Left lung (tissue), 10 donors: ENCODE measurements around the gene VWC2. TPM values are rescaled to one million over a fixed set of nuclear protein-coding genes. Genes with fewer than 3 reads are reported as not detected.

Experiments used
- ATAC-seq: fragments of 200-7000 bp; cut with Tn5 transposase; one replicate; pipeline ENCODE4 v1.9.1; 2020; ENCODE audit warnings: moderate library complexity
- DNase-seq, 4 donors: peaks; one replicate each; pipeline ENCODE4 v3.0.0-alpha.2; 2013 to 2020
- H3K27ac ChIP-seq, 2 donors: fragments of 200-600 bp; sonication (generic) in 1 of 2; one replicate each; pipeline versions ENCODE4 v1.5.0 to v1.8.0; 2020 to 2021
- H3K27me3 ChIP-seq, 2 donors: fragments of 200-600 bp; sonication (generic) in 1 of 2; one replicate each; pipeline versions ENCODE4 v1.5.0 to v1.8.0; 2020 to 2021
- H3K36me3 ChIP-seq, 2 donors: fragments of 200-600 bp; sonication (generic) in 1 of 2; one replicate each; pipeline versions ENCODE4 v1.5.0 to v1.8.0; 2020 to 2021
- H3K4me1 ChIP-seq, 2 donors: fragments of 200-600 bp; one replicate each; pipeline ENCODE4 v1.8.0; 2021
- H3K4me3 ChIP-seq, 2 donors: fragments of 200-600 bp; sonication (generic) in 1 of 2; one replicate each; pipeline versions ENCODE4 v1.5.0 to v1.8.0; 2020 to 2021; ENCODE audit warnings: mild to moderate bottlenecking in 1 of 2
- H3K9me3 ChIP-seq, 2 donors: fragments of 200-600 bp; sonication (generic) in 1 of 2; one replicate each; pipeline versions ENCODE4 v1.5.0 to v1.8.0; 2020 to 2021
- intact Hi-C, 2 donors: fragments of 100-400 bp; cut with DNase I; formaldehyde crosslinking; loops; one replicate each; pipeline versions ENCODE4 v1.11.2 to v1.14.2; 2022
- polyA plus RNA-seq, 6 donors: library from polyadenylated mRNA; unstranded; fragments of 120-200 nt; gene quantifications; one replicate each; pipeline ENCODE4 v1.2.1, GENCODE V29; 2013; ENCODE audit not compliant: insufficient read length in 6 of 6
- total RNA-seq, 2 donors: library from RNA; stranded (reverse); fragmentation: NEBNext Ultra II Directional; extraction: Animal tissue kit (Norgen Biotek cat#: 25700); gene quantifications; one replicate each; pipeline ENCODE4 v1.2.1, GENCODE V29; 2021
- TF ChIP-seq, protein P1 (sequence below), 2 donors: fragments of 200-600 bp; sonication (generic) in 1 of 2; IDR thresholded peaks; one replicate each; pipeline versions ENCODE4 v1.5.0 to v1.8.0; 2021; ENCODE audit warnings: antibody characterized with exemption in 2 of 2
- donor health status: DM: no; HTN: yes; CAD: no.
- donor health status: DM: no; HTN: no; CAD: no.

Gene VWC2
- total and polyA plus RNA-seq, 8 donors: 0.01 to 0.10 (median 0.02) TPM; not detected in 1

DNA sequence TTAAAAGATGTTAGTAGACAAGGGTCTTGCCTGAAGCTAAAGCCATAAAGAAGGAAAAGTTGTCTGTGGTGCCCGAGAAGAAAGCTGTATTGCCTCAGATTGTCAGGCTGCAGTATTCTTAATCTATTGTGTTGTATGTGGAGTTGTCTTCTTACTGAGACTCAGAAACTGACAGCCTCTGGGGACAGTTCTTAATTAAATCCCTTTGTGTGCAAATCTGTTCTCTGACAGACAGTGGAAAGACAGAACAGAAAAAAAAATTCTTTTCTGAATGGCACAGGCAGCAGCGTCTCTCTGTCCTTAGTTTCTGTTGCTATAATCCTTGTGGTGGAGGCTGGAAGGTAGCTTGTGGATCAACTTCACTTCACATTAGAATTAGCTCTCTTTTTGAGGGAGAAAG, 16.8 kb downstream of the VWC2 start:
- no peaks in the 10 kb centered on the region for H3K4me1 ChIP-seq
- intact Hi-C loops: no loop called here
- no peak overlapping the region for H3K27ac ChIP-seq

GRCh38 chr7:49791088-49791741, 17.8 kb downstream of the VWC2 start:
- no peaks in the 10 kb centered on the region for H3K27me3 ChIP-seq
- no peaks in the 10 kb centered on the region for H3K36me3 ChIP-seq
- H3K4me3 ChIP-seq: no peak overlapping the region
- TF ChIP-seq, protein P1, sequence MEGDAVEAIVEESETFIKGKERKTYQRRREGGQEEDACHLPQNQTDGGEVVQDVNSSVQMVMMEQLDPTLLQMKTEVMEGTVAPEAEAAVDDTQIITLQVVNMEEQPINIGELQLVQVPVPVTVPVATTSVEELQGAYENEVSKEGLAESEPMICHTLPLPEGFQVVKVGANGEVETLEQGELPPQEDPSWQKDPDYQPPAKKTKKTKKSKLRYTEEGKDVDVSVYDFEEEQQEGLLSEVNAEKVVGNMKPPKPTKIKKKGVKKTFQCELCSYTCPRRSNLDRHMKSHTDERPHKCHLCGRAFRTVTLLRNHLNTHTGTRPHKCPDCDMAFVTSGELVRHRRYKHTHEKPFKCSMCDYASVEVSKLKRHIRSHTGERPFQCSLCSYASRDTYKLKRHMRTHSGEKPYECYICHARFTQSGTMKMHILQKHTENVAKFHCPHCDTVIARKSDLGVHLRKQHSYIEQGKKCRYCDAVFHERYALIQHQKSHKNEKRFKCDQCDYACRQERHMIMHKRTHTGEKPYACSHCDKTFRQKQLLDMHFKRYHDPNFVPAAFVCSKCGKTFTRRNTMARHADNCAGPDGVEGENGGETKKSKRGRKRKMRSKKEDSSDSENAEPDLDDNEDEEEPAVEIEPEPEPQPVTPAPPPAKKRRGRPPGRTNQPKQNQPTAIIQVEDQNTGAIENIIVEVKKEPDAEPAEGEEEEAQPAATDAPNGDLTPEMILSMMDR (IDR thresholded peaks at IDR 0.05): no peak
- ATAC-seq: peak; percentile 41
- H3K9me3 ChIP-seq: no peaks in the 10 kb centered on the region
- no peak overlapping the region for H3K27ac ChIP-seq
- H3K4me1 ChIP-seq: no peaks in the 10 kb centered on the region
- DNase-seq: peak in 1 of 4 donors; percentile 32
- intact Hi-C loops: no loop called here

More for the DNA sequence above, 16.8 kb downstream of the VWC2 start:
- DNase-seq (no peak), ATAC-seq (no peak)
- no peak overlapping the region for H3K4me3 ChIP-seq
- H3K9me3 ChIP-seq: no peaks in the 10 kb centered on the region
- TF ChIP-seq, protein P1 (IDR thresholded peaks at IDR 0.05): no peak
- H3K27me3 ChIP-seq: no peaks in the 10 kb centered on the region
- no peaks in the 10 kb centered on the region for H3K36me3 ChIP-seq

- ATAC-seq (no peak), DNase-seq (no peak)
- Histone ChIP-seq H3K27ac (no peak overlapping the region), H3K9me3 (no peaks in the 10 kb centered on the region), H3K27me3 (no peaks in the 10 kb centered on the region), H3K4me1 (no peaks in the 10 kb centered on the region), H3K4me3 (no peak overlapping the region), H3K36me3 (no peaks in the 10 kb centered on the region)
- intact Hi-C loops: no loop called here
- TF ChIP-seq, protein P1 (IDR thresholded peaks at IDR 0.05): no peak
Observed at GRCh38 chr7:49797987-49798660, 24.7 kb downstream of the VWC2 start.

DNA sequence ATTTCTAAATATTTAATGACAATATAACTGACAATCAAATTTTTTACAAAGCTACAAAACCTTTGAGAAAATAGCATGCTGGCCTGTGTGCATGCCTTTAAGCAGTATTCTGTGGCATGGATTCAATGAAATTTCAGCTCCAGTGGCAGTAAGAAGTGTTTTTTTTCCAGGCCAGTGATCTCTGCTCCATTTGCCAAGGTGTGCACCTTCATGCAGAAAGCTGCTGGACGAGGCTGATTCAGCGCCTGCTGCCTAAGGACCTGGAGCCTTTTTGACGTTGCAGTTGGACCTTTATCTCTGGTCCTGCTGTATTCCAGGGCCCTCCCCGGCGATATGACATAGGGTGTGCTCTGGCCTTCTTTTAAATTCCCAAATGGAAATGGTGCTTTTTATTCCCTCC, 26.6 kb downstream of the VWC2 start:
- ATAC-seq (no peak), DNase-seq (no peak)
- H3K27me3 ChIP-seq: no peaks in the 10 kb centered on the region
- H3K27ac ChIP-seq: no peak overlapping the region
- intact Hi-C loops: no loop called here
- no peaks in the 10 kb centered on the region for H3K4me1 ChIP-seq
- no peaks in the 10 kb centered on the region for H3K9me3 ChIP-seq
- H3K4me3 ChIP-seq: no peak overlapping the region
- TF ChIP-seq, protein P1 (IDR thresholded peaks at IDR 0.05): no peak
- H3K36me3 ChIP-seq: no peaks in the 10 kb centered on the region

- TF ChIP-seq, protein P1 (IDR thresholded peaks at IDR 0.05): no peak
- ATAC-seq (no peak), DNase-seq (peak in 1 of 4 donors; percentile 55)
- no peaks in the 10 kb centered on the region for H3K4me1 ChIP-seq
- H3K9me3 ChIP-seq: no peaks in the 10 kb centered on the region
- H3K36me3 ChIP-seq: no peaks in the 10 kb centered on the region
- intact Hi-C loops: no loop called here
- no peaks in the 10 kb centered on the region for H3K27me3 ChIP-seq
- no peak overlapping the region for H3K27ac ChIP-seq
- no peak overlapping the region for H3K4me3 ChIP-seq
Observed at GRCh38 chr7:49802600-49802999, 29.2 kb downstream of the VWC2 start.
